ENCODE data around the gene FTSJ1.

DNA sequence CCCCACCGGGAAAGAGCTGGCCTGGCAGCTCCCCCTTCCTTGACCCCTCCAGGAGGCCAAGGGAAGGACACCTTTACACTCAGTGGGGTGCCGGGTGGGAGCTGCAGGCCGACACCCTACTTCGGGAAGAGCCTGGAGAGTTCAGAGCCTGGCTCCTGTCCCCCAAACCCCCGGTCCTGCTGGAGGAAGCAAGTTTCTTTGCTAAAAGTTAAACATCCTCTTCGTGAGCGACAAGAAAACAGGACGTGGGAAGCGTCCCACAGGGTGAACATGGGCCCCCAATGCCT lies 2.4 kb upstream of the FTSJ1 start:
- TF ChIP-seq POLR2A (IDR thresholded peaks at IDR 0.05; ENCODE audit: low read depth, low read length), result no peak
- TF ChIP-seq POLR2AphosphoS5 (IDR thresholded peaks at IDR 0.05; ENCODE audit: low read depth, low read length), result no peak
- no peak for TF ChIP-seq TAF1 (IDR thresholded peaks at IDR 0.05; ENCODE audit: low read depth, low read length)
- TF ChIP-seq PAX5 (IDR thresholded peaks at IDR 0.05; ENCODE audit: insufficient read depth, low read length, severe bottlenecking), result no peak
- no peak for TF ChIP-seq SPI1 (IDR thresholded peaks at IDR 0.05; ENCODE audit: low read depth, low read length)

Measured in GM12891 (cell line).